Renal cortex interstitium (tissue), 11 donors: ENCODE results near the gene VAMP1. TPM values are rescaled to one million over a fixed set of nuclear protein-coding genes. Genes with fewer than 3 reads are reported as not detected.
A peak's percentile ranks its signal among the peaks of the same experiment; 100 is the strongest.
"Not testable (repeated sequence)": the region's sequence is repeated elsewhere in the genome, so short reads cannot be mapped to it uniquely, and the experiment has no call there.

Experiments
- DNase-seq, 11 donors: peaks; one replicate each; pipeline ENCODE4 v3.0.0-alpha.2; 2013; ENCODE audit warnings: low read depth in 9 of 11, low spot score in 4 of 11; ENCODE audit errors: extremely low read depth in 1 of 11
- polyA plus RNA-seq, 3 donors: library from polyadenylated mRNA; unstranded; fragments of 120-200 nt; gene quantifications; one replicate each; pipeline ENCODE4 v1.2.1, GENCODE V29; 2013; ENCODE audit not compliant: insufficient read length in 3 of 3

VAMP1 gene
- polyA plus RNA-seq, 3 donors: 10.3 to 12.6 (median 11.5) TPM

- DNase-seq: no peak
Measured at GRCh38 chr12:6434205-6435140, 36.0 kb downstream of the VAMP1 start.

- no peak for DNase-seq
Measured at GRCh38 chr12:6432991-6433390, 37.5 kb downstream of the VAMP1 start.

- peak in 3 of 11 donors; percentile 43 to 77 (median 51) for DNase-seq
Measured at GRCh38 chr12:6430124-6430989, 40.1 kb downstream of the VAMP1 start.

GRCh38 chr12:6428326-6428725, 42.2 kb downstream of the VAMP1 start:
- DNase-seq: no peak

- DNase-seq: not testable (repeated sequence)
Measured at GRCh38 chr12:6427796-6428195, 42.7 kb downstream of the VAMP1 start.

GRCh38 chr12:6426882-6427671, 43.4 kb downstream of the VAMP1 start:
- no peak for DNase-seq

- no peak for DNase-seq
Measured at GRCh38 chr12:6425590-6426531, 44.6 kb downstream of the VAMP1 start.

- no peak for DNase-seq
Measured at GRCh38 chr12:6424866-6425265, 45.6 kb downstream of the VAMP1 start.

GRCh38 chr12:6424008-6424347, 46.5 kb downstream of the VAMP1 start:
- DNase-seq: no peak

- DNase-seq: peak; percentile 66 to 91 (median 82)
Measured at GRCh38 chr12:6423267-6424007, 47.0 kb downstream of the VAMP1 start.

- no peak for DNase-seq
Measured at GRCh38 chr12:6420364-6420763, 50.1 kb downstream of the VAMP1 start.

GRCh38 chr12:6418796-6419195, 51.7 kb downstream of the VAMP1 start:
- DNase-seq: no peak

- no peak for DNase-seq
Measured at GRCh38 chr12:6416596-6416995, 53.9 kb downstream of the VAMP1 start.

Other genes starting within 250 kb of the VAMP1 start
- 1 to 10 TPM; 3.4 to 4.9 (median 4.1) TPM for gene PLEKHG6, start 160.0 kb downstream of the VAMP1 start, polyA plus RNA-seq
- 10 to 100 TPM; 77.6 to 93.0 (median 88.0) TPM for gene TNFRSF1A, start 128.6 kb downstream of the VAMP1 start, polyA plus RNA-seq
- 10 to 100 TPM; 64.1 to 91.6 (median 68.0) TPM for gene SCNN1A, start 95.1 kb downstream of the VAMP1 start, polyA plus RNA-seq
- gene LTBR, start 86.5 kb downstream of the VAMP1 start, polyA plus RNA-seq: 10 to 100 TPM; 52.6 to 71.7 (median 65.2) TPM
- 1 to 10 TPM in 2 of 3 donors, under 1 TPM in 1; 0.40 to 2.2 (median 1.3) TPM for gene CD27, start 25.7 kb downstream of the VAMP1 start, polyA plus RNA-seq
- gene TAPBPL, start 18.6 kb downstream of the VAMP1 start, polyA plus RNA-seq: 10 to 100 TPM; 14.6 to 23.7 (median 14.8) TPM
- 100 to 1,000 TPM; 143 to 183 (median 174) TPM for gene MRPL51, start 22.6 kb upstream of the VAMP1 start, polyA plus RNA-seq
- gene NCAPD2, start 23.4 kb upstream of the VAMP1 start, polyA plus RNA-seq: 10 to 100 TPM; 63.8 to 69.8 (median 69.5) TPM
- gene GAPDH, start 63.8 kb upstream of the VAMP1 start, polyA plus RNA-seq: 1,000 to 10,000 TPM; 2,032 to 2,404 (median 2,056) TPM
- 10 to 100 TPM; 12.8 to 18.2 (median 17.6) TPM for gene IFFO1, start 85.4 kb upstream of the VAMP1 start, polyA plus RNA-seq
- gene NOP2, start 97.6 kb upstream of the VAMP1 start, polyA plus RNA-seq: 10 to 100 TPM; 24.5 to 30.7 (median 29.3) TPM
- gene CHD4, start 136.7 kb upstream of the VAMP1 start, polyA plus RNA-seq: 100 to 1,000 TPM; 294 to 313 (median 295) TPM
- gene LPAR5, start 165.3 kb upstream of the VAMP1 start, polyA plus RNA-seq: 1 to 10 TPM in 2 of 3 donors, under 1 TPM in 1; 0.96 to 1.5 (median 1.3) TPM
- 1 to 10 TPM; 3.1 to 6.8 (median 4.9) TPM for gene ACRBP, start 176.8 kb upstream of the VAMP1 start, polyA plus RNA-seq
- gene ING4, start 192.4 kb upstream of the VAMP1 start, polyA plus RNA-seq: 100 to 1,000 TPM; 111 to 118 (median 112) TPM
- gene ZNF384, start 218.7 kb upstream of the VAMP1 start, polyA plus RNA-seq: 10 to 100 TPM; 87.2 to 99.6 (median 91.3) TPM
- 10 to 100 TPM; 11.7 to 14.0 (median 13.0) TPM for gene PIANP, start 230.1 kb upstream of the VAMP1 start, polyA plus RNA-seq